Measurements from ENCODE around the gene LHFPL3. TPM values are rescaled to one million over a fixed set of nuclear protein-coding genes. Genes with fewer than 3 reads are reported as not detected.

Gene LHFPL3
- total RNA-seq, 4 donors from 2014 or later = 0.83 TPM; not detected in 3

DNA sequence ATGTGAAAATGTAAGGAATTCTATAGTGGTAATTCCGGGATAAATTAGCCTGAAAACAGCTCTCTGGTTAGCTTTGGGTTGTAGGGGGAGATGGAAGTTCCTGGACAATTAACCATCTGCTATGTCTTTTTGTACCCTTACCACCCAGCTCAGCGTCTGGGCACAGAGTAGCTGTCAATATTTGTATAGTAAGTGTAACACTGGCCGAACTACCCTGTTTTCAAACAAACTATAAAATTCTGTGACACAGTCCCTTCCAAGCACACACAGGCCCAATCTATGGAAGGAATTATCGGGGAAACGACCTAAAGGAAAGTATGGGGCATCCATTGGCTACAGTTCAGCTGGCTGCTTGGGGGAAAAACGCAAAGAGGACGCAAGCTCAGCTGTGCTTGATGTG, 869 bp upstream of the LHFPL3 start:
- Histone ChIP-seq H3K4me1 (peaks cover 0 to 6% of the 10 kb centered on the region in 2 donors), H3K27me3 (peaks cover 0 to 20% of the 10 kb centered on the region in 2 donors), H3K9me3 (no peaks in the 10 kb centered on the region), H3K27ac (no peak overlapping the region), H3K36me3 (no peaks in the 10 kb centered on the region), H3K4me3 (no peak overlapping the region)
- no peak for DNase-seq
- intact Hi-C loops (cut with DNase I; ENCODE audit: low total_unique reads) = no loop called here
- no peak for TF ChIP-seq CTCF (IDR thresholded peaks at IDR 0.05)
- TF ChIP-seq POLR2A (IDR thresholded peaks at IDR 0.05) = no peak

GRCh38 chr7:104327938-104328295, 486 bp upstream of the LHFPL3 start:
- H3K36me3 ChIP-seq = no peaks in the 10 kb centered on the region
- intact Hi-C loops (cut with DNase I; ENCODE audit: low total_unique reads) = no loop called here
- H3K27me3 ChIP-seq = peaks cover 0 to 20% of the 10 kb centered on the region in 2 donors
- DNase-seq = no peak
- peaks cover 0 to 6% of the 10 kb centered on the region in 2 donors for H3K4me1 ChIP-seq
- no peak overlapping the region for H3K4me3 ChIP-seq
- no peaks in the 10 kb centered on the region for H3K9me3 ChIP-seq
- H3K27ac ChIP-seq = no peak overlapping the region
- TF ChIP-seq POLR2A (IDR thresholded peaks at IDR 0.05) (no peak), CTCF (IDR thresholded peaks at IDR 0.05) (no peak)

GRCh38 chr7:104328970-104329825, 795 bp downstream of the LHFPL3 start:
- H3K27me3 ChIP-seq = peaks cover 0 to 19% of the 10 kb centered on the region in 2 donors

GRCh38 chr7:104341546-104341945, 13.1 kb downstream of the LHFPL3 start:
- no peak for TF ChIP-seq POLR2A (IDR thresholded peaks at IDR 0.05)
- no peak for TF ChIP-seq CTCF (IDR thresholded peaks at IDR 0.05)
- no peak overlapping the region for H3K27ac ChIP-seq

More at GRCh38 chr7:104328970-104329825, 795 bp downstream of the LHFPL3 start:
- no peaks in the 10 kb centered on the region for H3K9me3 ChIP-seq
- peaks cover 0 to 6% of the 10 kb centered on the region in 2 donors for H3K4me1 ChIP-seq
- intact Hi-C loops (cut with DNase I; ENCODE audit: low total_unique reads) = no loop called here
- TF ChIP-seq CTCF (IDR thresholded peaks at IDR 0.05) (no peak), POLR2A (IDR thresholded peaks at IDR 0.05) (no peak)
- H3K36me3 ChIP-seq = no peaks in the 10 kb centered on the region
- no peak overlapping the region for H3K27ac ChIP-seq
- H3K4me3 ChIP-seq = peak overlapping the region in 1 of 2 donors; percentile 8
- DNase-seq = no peak

GRCh38 chr7:104352736-104353135, 24.3 kb downstream of the LHFPL3 start:
- TF ChIP-seq POLR2A (IDR thresholded peaks at IDR 0.05) (no peak), CTCF (IDR thresholded peaks at IDR 0.05) (no peak)
- intact Hi-C loops (cut with DNase I; ENCODE audit: low total_unique reads) = no loop called here

More at GRCh38 chr7:104341546-104341945, 13.1 kb downstream of the LHFPL3 start:
- H3K9me3 ChIP-seq = no peaks in the 10 kb centered on the region
- DNase-seq = no peak
- intact Hi-C loops (cut with DNase I; ENCODE audit: low total_unique reads) = no loop called here
- H3K36me3 ChIP-seq = no peaks in the 10 kb centered on the region
- H3K4me3 ChIP-seq = no peak overlapping the region
- no peaks in the 10 kb centered on the region for H3K27me3 ChIP-seq
- no peaks in the 10 kb centered on the region for H3K4me1 ChIP-seq

More at GRCh38 chr7:104352736-104353135, 24.3 kb downstream of the LHFPL3 start:
- no peak overlapping the region for H3K27ac ChIP-seq
- H3K9me3 ChIP-seq = no peaks in the 10 kb centered on the region
- DNase-seq = no peak
- H3K4me1 ChIP-seq = no peaks in the 10 kb centered on the region
- H3K27me3 ChIP-seq = no peaks in the 10 kb centered on the region
- H3K4me3 ChIP-seq = no peak overlapping the region
- H3K36me3 ChIP-seq = no peaks in the 10 kb centered on the region
